Measurements from ENCODE around the gene VAC14. TPM values are rescaled to one million over a fixed set of nuclear protein-coding genes. Genes with fewer than 3 reads are reported as not detected.
A peak's percentile ranks its signal among the peaks of the same experiment; 100 is the strongest.

The VAC14 gene
- polyA plus RNA-seq, 3 donors: 20.7 to 49.4 (median 31.1) TPM

DNA sequence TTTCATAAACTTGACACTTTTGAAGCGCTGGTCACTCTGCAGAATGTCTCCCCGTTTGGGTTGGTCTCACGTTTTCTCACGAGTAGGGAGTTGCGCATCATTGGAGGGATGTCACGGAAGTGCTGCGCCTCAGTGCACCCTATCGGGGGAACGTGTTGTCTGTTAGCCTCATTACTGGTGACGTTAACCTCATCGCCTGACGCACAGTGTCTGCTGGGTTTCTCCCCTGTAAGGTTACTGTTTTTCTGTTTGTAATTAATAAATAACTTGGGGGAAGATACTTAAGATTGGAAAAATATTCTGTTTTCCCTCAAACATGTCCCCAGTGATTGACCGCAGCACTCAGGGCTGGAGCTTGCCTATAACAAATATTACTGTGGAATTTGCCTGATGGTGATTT lies 26.7 kb downstream of the VAC14 start:
- 98% methylated on average over 9 of the region's 13 CpGs for WGBS (ENCODE audit: insufficient coverage)
- no peak overlapping the region for H3K9ac ChIP-seq (ENCODE audit: insufficient read depth, low read length, poor library complexity, severe bottlenecking)
- H3K4me3 ChIP-seq (replicated peaks in 1 of 3; ENCODE audit: low read depth in 2 of 3, low read length in 3 of 3): no peak overlapping the region
- DNase-seq: no peak
- H3K27ac ChIP-seq (ENCODE audit: low read depth in 1 of 2, low read length in 2 of 2): no peak overlapping the region
- no peaks in the 10 kb centered on the region for H3K9me3 ChIP-seq (replicated peaks in 1 of 2; ENCODE audit: control insufficient read depth in 1 of 2, insufficient read depth in 1 of 2, low read length in 2 of 2)
- no peaks in the 10 kb centered on the region for H3K4me1 ChIP-seq (ENCODE audit: control insufficient read depth in 1 of 2, insufficient read depth in 2 of 2, low read length in 2 of 2)
- H2AFZ ChIP-seq (ENCODE audit: insufficient read depth, low read depth, low read length, poor library complexity, severe bottlenecking): no peak overlapping the region
- intact Hi-C loops (cut with micrococcal nuclease): no loop called here
- no peaks in the 10 kb centered on the region for H3K27me3 ChIP-seq (ENCODE audit: control insufficient read depth in 2 of 2, insufficient read depth in 2 of 2, low read length in 2 of 2)
- Mint-ChIP-seq H3K36me3 (peaks cover 77 to 90% of the 10 kb centered on the region in 2 donors), H3K4me1 (no peaks in the 10 kb centered on the region), H3K27me3 (ENCODE audit: low read depth in 3 of 3) (peaks cover 0 to 2% (median 2%) of the 10 kb centered on the region in 3 donors), H3K9me3 (no peaks in the 10 kb centered on the region), H3K27ac (peak overlapping the region in 2 of 7 donors; percentile 6 to 26), H3K4me3 (no peak overlapping the region)
- peaks cover 81 to 96% of the 10 kb centered on the region in 2 donors for H3K36me3 ChIP-seq (replicated peaks in 1 of 2; ENCODE audit: control insufficient read depth in 1 of 2, insufficient read depth in 2 of 2, low read length in 2 of 2)
- no peak overlapping the region for H3K4me2 ChIP-seq (replicated peaks; ENCODE audit: extremely low read depth, low read length, poor library complexity, severe bottlenecking)
- no peaks in the 10 kb centered on the region for H3K79me2 ChIP-seq (ENCODE audit: insufficient read depth, low read length)
- H4K20me1 ChIP-seq (ENCODE audit: insufficient read depth, low read length): no peaks in the 10 kb centered on the region
- TF ChIP-seq, protein P1, sequence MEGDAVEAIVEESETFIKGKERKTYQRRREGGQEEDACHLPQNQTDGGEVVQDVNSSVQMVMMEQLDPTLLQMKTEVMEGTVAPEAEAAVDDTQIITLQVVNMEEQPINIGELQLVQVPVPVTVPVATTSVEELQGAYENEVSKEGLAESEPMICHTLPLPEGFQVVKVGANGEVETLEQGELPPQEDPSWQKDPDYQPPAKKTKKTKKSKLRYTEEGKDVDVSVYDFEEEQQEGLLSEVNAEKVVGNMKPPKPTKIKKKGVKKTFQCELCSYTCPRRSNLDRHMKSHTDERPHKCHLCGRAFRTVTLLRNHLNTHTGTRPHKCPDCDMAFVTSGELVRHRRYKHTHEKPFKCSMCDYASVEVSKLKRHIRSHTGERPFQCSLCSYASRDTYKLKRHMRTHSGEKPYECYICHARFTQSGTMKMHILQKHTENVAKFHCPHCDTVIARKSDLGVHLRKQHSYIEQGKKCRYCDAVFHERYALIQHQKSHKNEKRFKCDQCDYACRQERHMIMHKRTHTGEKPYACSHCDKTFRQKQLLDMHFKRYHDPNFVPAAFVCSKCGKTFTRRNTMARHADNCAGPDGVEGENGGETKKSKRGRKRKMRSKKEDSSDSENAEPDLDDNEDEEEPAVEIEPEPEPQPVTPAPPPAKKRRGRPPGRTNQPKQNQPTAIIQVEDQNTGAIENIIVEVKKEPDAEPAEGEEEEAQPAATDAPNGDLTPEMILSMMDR (IDR thresholded peaks at IDR 0.05): no peak

DNA sequence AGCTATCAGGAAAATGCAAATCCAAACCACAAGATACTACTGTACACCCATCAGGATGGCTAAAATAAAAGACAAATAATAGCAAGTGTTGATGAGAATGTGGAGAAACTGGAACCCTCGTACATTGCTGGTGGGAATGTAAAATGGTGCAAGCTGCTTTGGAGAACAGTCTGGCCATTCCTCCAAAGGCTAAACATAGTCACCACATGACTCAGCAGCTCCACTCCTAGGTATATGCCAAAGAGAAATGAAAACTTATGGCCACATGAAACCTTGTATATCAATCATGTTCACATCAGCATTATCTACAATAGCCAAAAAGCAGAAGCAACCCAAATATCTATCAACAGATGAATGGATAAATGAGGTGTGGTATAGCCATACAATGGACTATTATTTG lies 28.5 kb downstream of the VAC14 start:
- Mint-ChIP-seq H3K36me3 (peaks cover 69 to 85% of the 10 kb centered on the region in 2 donors), H3K9me3 (no peaks in the 10 kb centered on the region), H3K4me3 (no peak overlapping the region), H3K27ac (no peak overlapping the region), H3K27me3 (ENCODE audit: low read depth in 3 of 3) (peaks cover 0 to 2% (median 2%) of the 10 kb centered on the region in 3 donors), H3K4me1 (no peaks in the 10 kb centered on the region)
- TF ChIP-seq, protein P1 (IDR thresholded peaks at IDR 0.05): no peak
- Histone ChIP-seq H2AFZ (ENCODE audit: insufficient read depth, low read depth, low read length, poor library complexity, severe bottlenecking) (no peak overlapping the region), H3K4me2 (replicated peaks; ENCODE audit: extremely low read depth, low read length, poor library complexity, severe bottlenecking) (no peak overlapping the region), H3K9me3 (replicated peaks in 1 of 2; ENCODE audit: control insufficient read depth in 1 of 2, insufficient read depth in 1 of 2, low read length in 2 of 2) (no peaks in the 10 kb centered on the region), H3K9ac (ENCODE audit: insufficient read depth, low read length, poor library complexity, severe bottlenecking) (no peak overlapping the region), H3K27me3 (ENCODE audit: control insufficient read depth in 2 of 2, insufficient read depth in 2 of 2, low read length in 2 of 2) (no peaks in the 10 kb centered on the region), H3K36me3 (replicated peaks in 1 of 2; ENCODE audit: control insufficient read depth in 1 of 2, insufficient read depth in 2 of 2, low read length in 2 of 2) (peaks cover 78 to 91% of the 10 kb centered on the region in 2 donors), H3K27ac (ENCODE audit: low read depth in 1 of 2, low read length in 2 of 2) (no peak overlapping the region), H3K79me2 (ENCODE audit: insufficient read depth, low read length) (no peaks in the 10 kb centered on the region), H4K20me1 (ENCODE audit: insufficient read depth, low read length) (no peaks in the 10 kb centered on the region), H3K4me3 (replicated peaks in 1 of 3; ENCODE audit: low read depth in 2 of 3, low read length in 3 of 3) (no peak overlapping the region), H3K4me1 (ENCODE audit: control insufficient read depth in 1 of 2, insufficient read depth in 2 of 2, low read length in 2 of 2) (no peaks in the 10 kb centered on the region)
- no peak for DNase-seq
- no CpG with 5 or more reads among the region's 1 CpG for WGBS (ENCODE audit: insufficient coverage)
- intact Hi-C loops (cut with micrococcal nuclease): no loop called here
